Progenitor cell of endocrine pancreas (in vitro differentiated cells): ENCODE measurements around the gene IL11RA. TPM values are rescaled to one million over a fixed set of nuclear protein-coding genes. Genes with fewer than 3 reads are reported as not detected.

Experiments used
- DNase-seq: peaks from one replicate; pipeline ENCODE4 v3.0.0; 2021; ENCODE audit warnings: low spot score; ENCODE audit not compliant: unreplicated experiment
- H3K27ac Mint-ChIP-seq: 2 replicates; pipeline ENCODE4 v1.8.0; 2021; ENCODE audit warnings: mild to moderate bottlenecking, moderate library complexity, mixed read lengths
- H3K27me3 Mint-ChIP-seq: 2 replicates; pipeline ENCODE4 v1.8.0; 2021; ENCODE audit warnings: mixed read lengths
- H3K36me3 Mint-ChIP-seq: 2 replicates; pipeline ENCODE4 v1.8.0; 2022; ENCODE audit warnings: mixed read lengths; ENCODE audit not compliant: insufficient read depth
- H3K4me1 Mint-ChIP-seq: 2 replicates; pipeline ENCODE4 v1.8.0; 2021; ENCODE audit warnings: low read depth, mixed read lengths
- H3K4me3 Mint-ChIP-seq: 2 replicates; pipeline ENCODE4 v1.8.0; 2021; ENCODE audit warnings: low read depth, mild to moderate bottlenecking, moderate library complexity, mixed read lengths
- H3K9me3 Mint-ChIP-seq: 2 replicates; pipeline ENCODE4 v1.8.0; 2021; ENCODE audit warnings: low read depth, mixed read lengths
- total RNA-seq: library from RNA; stranded (reverse); gene quantifications from 2 replicates; pipeline ENCODE4 v1.2.1, GENCODE V29; 2021
- TF ChIP-seq, protein P1 (sequence below): fragments of 200-600 bp; sonication (generic); IDR thresholded peaks from one replicate; pipeline ENCODE4 v1.5.0; 2021; ENCODE audit warnings: antibody characterized with exemption, mild to moderate bottlenecking; ENCODE audit not compliant: unreplicated experiment

IL11RA gene
- total RNA-seq, 1 donor from 2014 or later: 27.5 TPM

DNA sequence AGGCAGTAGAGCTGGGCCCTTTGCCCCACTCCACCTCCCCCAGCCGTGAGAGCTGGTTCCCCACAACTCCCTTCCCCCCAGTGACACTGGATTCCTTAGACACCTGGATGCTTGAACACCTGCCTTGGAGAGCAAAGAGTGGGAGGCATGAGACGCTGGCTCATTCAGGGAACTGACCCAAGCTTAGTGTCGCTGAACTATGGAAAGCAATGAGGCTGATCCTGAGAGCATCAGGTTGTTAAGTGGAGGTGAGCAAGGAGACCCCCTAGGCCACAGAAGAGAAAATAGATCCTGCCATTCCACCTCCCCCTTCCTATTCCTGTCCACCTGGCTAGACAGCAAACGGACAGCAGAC is 37.1 kb downstream of the IL11RA start:
- H3K27ac Mint-ChIP-seq: peak overlapping the region; percentile 70
- TF ChIP-seq, protein P1, sequence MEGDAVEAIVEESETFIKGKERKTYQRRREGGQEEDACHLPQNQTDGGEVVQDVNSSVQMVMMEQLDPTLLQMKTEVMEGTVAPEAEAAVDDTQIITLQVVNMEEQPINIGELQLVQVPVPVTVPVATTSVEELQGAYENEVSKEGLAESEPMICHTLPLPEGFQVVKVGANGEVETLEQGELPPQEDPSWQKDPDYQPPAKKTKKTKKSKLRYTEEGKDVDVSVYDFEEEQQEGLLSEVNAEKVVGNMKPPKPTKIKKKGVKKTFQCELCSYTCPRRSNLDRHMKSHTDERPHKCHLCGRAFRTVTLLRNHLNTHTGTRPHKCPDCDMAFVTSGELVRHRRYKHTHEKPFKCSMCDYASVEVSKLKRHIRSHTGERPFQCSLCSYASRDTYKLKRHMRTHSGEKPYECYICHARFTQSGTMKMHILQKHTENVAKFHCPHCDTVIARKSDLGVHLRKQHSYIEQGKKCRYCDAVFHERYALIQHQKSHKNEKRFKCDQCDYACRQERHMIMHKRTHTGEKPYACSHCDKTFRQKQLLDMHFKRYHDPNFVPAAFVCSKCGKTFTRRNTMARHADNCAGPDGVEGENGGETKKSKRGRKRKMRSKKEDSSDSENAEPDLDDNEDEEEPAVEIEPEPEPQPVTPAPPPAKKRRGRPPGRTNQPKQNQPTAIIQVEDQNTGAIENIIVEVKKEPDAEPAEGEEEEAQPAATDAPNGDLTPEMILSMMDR: no peak
- H3K36me3 Mint-ChIP-seq: no peaks in the 10 kb centered on the region
- H3K4me1 Mint-ChIP-seq: peaks cover 18% of the 10 kb centered on the region
- no peaks in the 10 kb centered on the region for H3K9me3 Mint-ChIP-seq
- no peak for DNase-seq
- no peak overlapping the region for H3K4me3 Mint-ChIP-seq
- no peaks in the 10 kb centered on the region for H3K27me3 Mint-ChIP-seq

DNA sequence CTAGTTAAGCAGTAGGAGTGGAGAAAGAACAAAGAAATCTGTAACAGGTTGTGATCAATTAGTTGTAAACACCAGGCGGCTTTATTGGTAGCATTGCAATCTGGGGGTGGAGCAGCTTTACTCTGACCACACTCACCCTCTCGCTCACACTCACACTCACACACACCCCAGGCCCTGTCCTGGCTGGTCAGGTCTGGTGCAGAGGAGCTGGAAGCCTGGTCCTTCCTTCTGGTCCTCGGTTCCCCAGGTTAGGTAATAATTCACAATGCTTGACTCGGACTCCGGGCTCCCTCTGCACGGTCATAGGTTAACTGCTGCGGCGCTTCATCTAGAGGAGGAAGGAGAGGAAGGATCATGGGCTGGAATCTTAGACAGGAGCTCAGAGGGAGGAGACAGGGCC is 37.5 kb downstream of the IL11RA start:
- no peaks in the 10 kb centered on the region for H3K27me3 Mint-ChIP-seq
- TF ChIP-seq, protein P1: no peak
- H3K4me1 Mint-ChIP-seq: peaks cover 18% of the 10 kb centered on the region
- no peaks in the 10 kb centered on the region for H3K9me3 Mint-ChIP-seq
- no peak overlapping the region for H3K4me3 Mint-ChIP-seq
- H3K36me3 Mint-ChIP-seq: no peaks in the 10 kb centered on the region
- no peak for DNase-seq
- H3K27ac Mint-ChIP-seq: peak overlapping the region; percentile 70

DNA sequence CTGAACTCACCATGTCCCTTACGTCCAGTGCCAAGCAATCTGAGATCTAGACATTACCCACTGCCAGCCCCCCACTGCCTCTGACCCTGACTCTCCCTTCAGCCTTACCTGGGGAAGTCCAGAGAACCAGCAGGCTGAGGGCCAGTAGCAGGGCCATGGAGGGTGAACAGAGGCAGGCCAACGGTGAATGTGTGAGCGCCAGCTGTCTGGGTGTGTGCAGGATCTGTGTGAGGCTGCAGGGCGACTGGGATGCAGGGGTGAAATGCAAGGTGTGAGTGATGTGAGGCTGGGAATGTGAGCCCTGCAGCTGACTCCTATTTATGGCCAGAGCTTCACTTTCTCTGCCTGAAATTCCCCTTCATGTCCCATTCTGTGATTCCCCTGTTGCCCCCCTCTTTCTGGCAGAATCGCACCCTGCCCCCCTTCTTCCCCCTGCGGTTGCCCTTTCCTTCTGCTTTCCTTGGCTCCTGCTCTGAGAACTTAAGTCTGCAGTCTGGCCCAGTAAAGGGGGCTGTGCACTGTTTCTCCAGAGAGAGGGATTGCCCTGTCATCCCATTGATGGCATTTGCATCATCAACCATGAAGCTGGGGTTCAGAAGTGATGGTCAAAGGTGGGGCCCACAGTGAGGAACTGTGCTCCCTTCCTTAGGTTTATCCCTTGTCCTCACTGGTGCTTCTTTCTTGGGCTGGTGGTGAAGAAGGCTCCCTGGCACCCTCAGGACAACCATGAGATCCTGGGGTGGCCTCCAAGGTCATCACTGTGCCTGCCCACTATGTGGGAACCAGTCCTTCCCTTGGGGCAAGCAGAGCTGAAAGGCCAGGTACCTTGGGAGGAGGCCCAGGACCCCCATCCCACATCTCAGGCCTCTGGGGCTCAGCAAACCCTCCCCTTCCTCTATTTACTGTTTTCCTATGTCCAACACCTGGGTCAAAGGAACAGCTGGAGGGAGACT is 39.3 kb downstream of the IL11RA start, which contains the start of gene CCL19:
CCL19 (minus strand) TSS at position 294 of the 953 bp plus-strand sequence; CDS start at position 157, 137 bp downstream.
- no peak for DNase-seq
- Mint-ChIP-seq H3K27ac (no peak within 1 kb of the TSS), H3K4me3 (no peak within 1 kb of the TSS), H3K9me3 (no peaks in the 10 kb centered on the region), H3K27me3 (no peaks in the 10 kb centered on the region), H3K4me1 (peaks cover 18% of the 10 kb centered on the region), H3K36me3 (no peaks in the 10 kb centered on the region)
- TF ChIP-seq, protein P1: no peak

DNA sequence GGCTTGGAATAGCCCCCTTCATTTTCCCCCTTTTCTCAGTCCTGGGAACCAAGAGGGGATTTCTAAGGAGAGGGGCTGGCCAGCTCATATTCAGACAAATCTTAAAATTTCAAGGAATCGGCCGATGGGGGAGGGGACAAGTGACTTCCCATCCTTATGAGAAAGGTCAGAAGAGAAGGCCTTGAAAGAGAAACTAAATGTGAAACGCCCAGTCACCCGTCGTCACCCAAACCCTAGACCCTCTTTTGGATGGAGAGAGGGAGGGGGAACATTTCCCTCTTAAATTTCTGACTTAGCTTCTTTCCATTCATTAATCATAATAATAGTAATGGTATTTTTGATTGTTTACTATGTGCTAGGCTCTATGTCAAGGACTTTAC is 39.9 kb downstream of the IL11RA start:
- Mint-ChIP-seq H3K9me3 (no peaks in the 10 kb centered on the region), H3K4me3 (no peak overlapping the region), H3K36me3 (no peaks in the 10 kb centered on the region), H3K27ac (no peak overlapping the region), H3K4me1 (peaks cover 18% of the 10 kb centered on the region), H3K27me3 (peaks cover 3% of the 10 kb centered on the region)
- DNase-seq: no peak
- TF ChIP-seq, protein P1: no peak

DNA sequence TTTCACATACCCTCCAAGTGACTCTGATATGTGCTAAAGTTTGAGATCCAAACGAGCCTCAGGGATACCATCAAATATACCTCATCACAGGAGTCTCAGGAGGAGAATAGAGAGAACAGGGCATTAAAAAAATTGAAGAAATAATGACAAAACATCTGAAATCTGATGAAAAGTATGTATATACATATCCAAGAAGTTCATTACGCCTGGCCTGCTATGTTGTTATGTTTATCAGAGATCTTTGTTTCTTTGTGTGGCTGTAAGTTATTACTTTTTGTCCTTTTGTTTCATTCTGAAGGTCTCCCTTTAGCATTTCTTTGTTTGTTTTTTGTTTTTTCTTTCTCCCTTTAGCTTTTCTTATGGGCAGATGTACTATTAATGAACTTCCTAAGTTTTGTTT is 41.6 kb downstream of the IL11RA start:
- peaks cover 13% of the 10 kb centered on the region for H3K4me1 Mint-ChIP-seq
- no peak overlapping the region for H3K4me3 Mint-ChIP-seq
- no peak overlapping the region for H3K27ac Mint-ChIP-seq
- no peak for DNase-seq
- no peaks in the 10 kb centered on the region for H3K36me3 Mint-ChIP-seq
- H3K27me3 Mint-ChIP-seq: peaks cover 4% of the 10 kb centered on the region
- TF ChIP-seq, protein P1: no peak
- H3K9me3 Mint-ChIP-seq: no peaks in the 10 kb centered on the region
